HepG2 (cell line): ENCODE measurements around the gene PPP1R9B. TPM values are rescaled to one million over a fixed set of nuclear protein-coding genes. Genes with fewer than 3 reads are reported as not detected.

Experiments
- ATAC-seq: fragments of 200-7000 bp; cut with Tn5 transposase; 3 replicates; pipeline ENCODE4 v1.9.1; 2020; ENCODE audit warnings: mild to moderate bottlenecking, moderate library complexity
- BruUV-seq: library from RNA; stranded (reverse); fragments of 400-500 nt; replicated peaks from 2 replicates; lab custom pipeline; 2021; lab: Mats Ljungman, UMichigan
- CTCF ChIA-PET: fragments of 300-600 bp; formaldehyde crosslinking; extraction: SDS; loops from one replicate; lab custom pipeline; 2021; ENCODE audit warnings: low total read pairs, inconsistent platforms, low intra/inter-chr PET ratio; lab: Yijun Ruan, JAX
- POLR2A ChIA-PET: fragments of 350-600 bp; sonication (Branson Sonifier 250); formaldehyde crosslinking; loops from one replicate; lab custom pipeline; 2020; ENCODE audit warnings: antibody characterized with exemption, inconsistent platforms; lab: Yijun Ruan, JAX
- DNase-seq: peaks from one replicate; pipeline ENCODE4 v3.0.0-alpha.2; 2015; ENCODE audit warnings: low spot score
- FAIRE-seq: peaks from 3 replicates; lab custom pipeline; 2011; peaks lifted over from hg19 to GRCh38; lab: Jason Lieb, UNC
- H2AFZ ChIP-seq: one replicate; pipeline ENCODE4 v1.6.1; 2011; ENCODE audit warnings: low read length, inconsistent platforms
- H3K27ac ChIP-seq: fragments of 300-600 bp; 3 replicates; pipeline ENCODE4 v1.8.0; 2011; ENCODE audit warnings: mixed run types, mild to moderate bottlenecking, mixed read lengths, low read length, inconsistent platforms; ENCODE audit not compliant: insufficient read depth; ENCODE audit errors: extremely low read length
- H3K27me3 ChIP-seq, 2 experiments: fragments of 200-600 bp in 1 of 2; 2 replicates in 1 of 2; 3 replicates in 1 of 2; pipeline versions ENCODE4 v1.6.0 to v1.8.0; 2011; ENCODE audit warnings: low read length in 2 of 2, mild to moderate bottlenecking in 2 of 2, moderate library complexity in 2 of 2, inconsistent platforms in 1 of 2; ENCODE audit not compliant: insufficient read depth in 2 of 2, control insufficient read depth in 1 of 2
- H3K36me3 ChIP-seq, 2 experiments: fragments of 200-600 bp in 1 of 2; replicated peaks in 1 of 2; 2 replicates in 1 of 2; 3 replicates in 1 of 2; pipeline versions ENCODE4 v1.5.1 to v1.8.0; 2011; ENCODE audit warnings: low read length in 2 of 2, inconsistent platforms in 1 of 2; ENCODE audit not compliant: insufficient read depth in 2 of 2, control insufficient read depth in 1 of 2
- H3K4me1 ChIP-seq: 2 replicates; pipeline ENCODE4 v1.5.1; 2012; ENCODE audit warnings: low read length, inconsistent platforms; ENCODE audit not compliant: insufficient read depth
- H3K4me2 ChIP-seq: 2 replicates; pipeline ENCODE4 v1.6.0; 2011; ENCODE audit warnings: low read depth, low read length, inconsistent platforms
- H3K4me3 ChIP-seq, 3 experiments: fragments of 200-600 bp in 1 of 3; sonication (generic), shearing (Covaris generic) in 1 of 3; replicated peaks in 1 of 3; 2 replicates each; pipeline ENCODE4 v1.5.1; 2011 to 2016; ENCODE audit warnings: low read length in 3 of 3, inconsistent platforms in 2 of 3, low read depth in 2 of 3, mild to moderate bottlenecking in 2 of 3, control low read depth in 1 of 3, mixed read lengths in 1 of 3; ENCODE audit not compliant: insufficient read depth in 1 of 3
- H3K79me2 ChIP-seq: one replicate; pipeline ENCODE4 v1.6.1; 2011; ENCODE audit warnings: low read length, inconsistent platforms; ENCODE audit not compliant: insufficient read depth
- H3K9ac ChIP-seq: 2 replicates; pipeline ENCODE4 v1.6.0; 2011; ENCODE audit warnings: mild to moderate bottlenecking, low read depth, low read length, inconsistent platforms; ENCODE audit not compliant: insufficient read depth
- H3K9me3 ChIP-seq: 2 replicates; pipeline ENCODE4 v1.5.1; 2012; ENCODE audit warnings: mild to moderate bottlenecking, low read length
- H4K20me1 ChIP-seq: 2 replicates; pipeline ENCODE4 v1.6.0; 2011; ENCODE audit warnings: inconsistent platforms, mild to moderate bottlenecking, low read length, moderate library complexity; ENCODE audit not compliant: insufficient read depth
- CENPBD1 ChIP-seq: sonication (generic); formaldehyde crosslinking; IDR thresholded peaks from 2 replicates; pipeline ENCODE4 v1.8.0; 2022; ENCODE audit warnings: missing genetic modification reagents, low read depth, mild to moderate bottlenecking, borderline replicate concordance
- EP300 ChIP-seq, 3 experiments: sonication (generic) in 1 of 3; formaldehyde crosslinking in 1 of 3; IDR thresholded peaks; 2 replicates each; pipeline versions ENCODE4 v1.5.1 to v1.6.1; 2011 to 2020; ENCODE audit warnings: low read depth in 2 of 3, low read length in 2 of 3, borderline replicate concordance in 1 of 3, improper control_type of control experiment in 1 of 3, mild to moderate bottlenecking in 1 of 3, missing genetic modification reagents in 1 of 3, moderate library complexity in 1 of 3
- FOXA1 ChIP-seq, 2 experiments: fragments of 450-650 bp in 1 of 2; sonication (generic) in 1 of 2; formaldehyde crosslinking in 1 of 2; IDR thresholded peaks; 2 replicates each; pipeline versions ENCODE4 v1.4.0 to v1.6.1; 2016 to 2020; ENCODE audit warnings: missing genetic modification reagents in 1 of 2
- PHF8 ChIP-seq: sonication (generic); formaldehyde crosslinking; IDR thresholded peaks from 2 replicates; pipeline ENCODE4 v1.5.0; 2020; ENCODE audit warnings: missing genetic modification reagents
- RAD21 ChIP-seq: fragments of 450-650 bp; formaldehyde crosslinking; IDR thresholded peaks from 2 replicates; pipeline ENCODE4 v1.5.0; 2020; ENCODE audit warnings: mild to moderate bottlenecking
- SOX6 ChIP-seq, 2 experiments: fragments of 450-650 bp in 1 of 2; sonication (generic) in 1 of 2; formaldehyde crosslinking in 1 of 2; IDR thresholded peaks; 2 replicates each; pipeline versions ENCODE4 v1.4.0 to v1.6.1; 2017 to 2020; ENCODE audit warnings: antibody characterized with exemption in 1 of 2, mild to moderate bottlenecking in 1 of 2, missing genetic modification reagents in 1 of 2
- ZEB1 ChIP-seq: IDR thresholded peaks from 2 replicates; pipeline ENCODE4 v1.6.1; 2012; ENCODE audit warnings: mild to moderate bottlenecking, low read depth, inconsistent platforms; ENCODE audit not compliant: insufficient replicate concordance
- ZFP1 ChIP-seq: IDR thresholded peaks from 2 replicates; pipeline ENCODE4 v1.6.1; 2016
- ZSCAN21 ChIP-seq: sonication (generic); formaldehyde crosslinking; IDR thresholded peaks from 2 replicates; pipeline ENCODE4 v1.8.0; 2022; ENCODE audit warnings: mild to moderate bottlenecking, missing genetic modification reagents, moderate library complexity, borderline replicate concordance
- WGBS: methylation state at CpG from one replicate; pipeline ENCODE4 v1.1.6; 2017; ENCODE audit warnings: low lambda C conversion rate; 5-methylcytosine and 5-hydroxymethylcytosine counted together
- in situ Hi-C: cut with HindIII; loops from 2 replicates; pipeline ENCODE4 v1.10.0; 2017; ENCODE audit warnings: low pct_unique_long_range_greater_than_20kb; ENCODE audit not compliant: extremely low pct_ligation_motif_present
- intact Hi-C: fragments of 100-400 bp; cut with micrococcal nuclease; formaldehyde crosslinking; loops from one replicate; pipeline ENCODE4 v1.10.0; 2022; ENCODE audit not compliant: unreplicated experiment
- polyA plus RNA-seq, 8 experiments: library from polyadenylated mRNA; depleted of rRNA in 3 of 8; stranded (reverse) in 7 of 8; unstranded in 1 of 8; fragments of >200 nt; fragmentation: Illumina TruSeq in 4 of 8; extraction: Trizol in 4 of 8; gene quantifications; 2 replicates each; pipeline versions ENCODE4 v1.2.1 to v1.2.3, GENCODE V29; 2011 to 2016; ENCODE audit warnings: low read depth in 4 of 8, missing spikeins in 1 of 8, mixed read lengths in 1 of 8; ENCODE audit not compliant: insufficient read depth in 1 of 8
- total RNA-seq, 5 experiments: library from RNA; depleted of rRNA; stranded (reverse); fragments of >200 nt; fragmentation: Illumina TruSeq; extraction: Trizol; gene quantifications; 2 replicates each; pipeline ENCODE4 v1.2.3, GENCODE V29; 2016; ENCODE audit warnings: low read depth in 1 of 5
- TF ChIP-seq, protein P1 (sequence below): sonication (generic); formaldehyde crosslinking; IDR thresholded peaks from 2 replicates; pipeline ENCODE4 v1.4.0; 2020; ENCODE audit warnings: missing genetic modification reagents
- TF ChIP-seq, protein P2 (sequence below): sonication (generic); formaldehyde crosslinking; IDR thresholded peaks from 2 replicates; pipeline ENCODE4 v1.8.0; 2022; ENCODE audit warnings: mild to moderate bottlenecking, missing genetic modification reagents
- TF ChIP-seq, protein P3 (sequence below): sonication (generic); formaldehyde crosslinking; IDR thresholded peaks from 2 replicates; pipeline ENCODE4 v1.4.0; 2020; ENCODE audit warnings: mild to moderate bottlenecking, missing genetic modification reagents
- TF ChIP-seq, protein P4 (sequence below): sonication (generic); formaldehyde crosslinking; IDR thresholded peaks from 2 replicates; pipeline ENCODE4 v1.4.0; 2020; ENCODE audit warnings: missing genetic modification reagents, mild to moderate bottlenecking, borderline replicate concordance

The PPP1R9B gene
- total and polyA plus RNA-seq, 2 of the 13 experiments (the other 11 are each of a cell fraction or from before 2014, with no cell fraction given), result 9.4 to 15.8 TPM

- H3K9me3 ChIP-seq, result no peaks in the 10 kb centered on the region
- DNase-seq (peak; percentile 55), ATAC-seq (no peak), FAIRE-seq (no peak)
- 11% methylated on average over 3 of the region's 11 CpGs for WGBS
- H3K27ac ChIP-seq, result no peak overlapping the region
- H3K36me3 ChIP-seq, result no peaks in the 10 kb centered on the region
- peaks cover 62% of the 10 kb centered on the region for H3K4me1 ChIP-seq
- H3K4me2 ChIP-seq, result no peak overlapping the region
- ChIA-PET CTCF (no interaction called here), POLR2A (no interaction called here)
- H3K79me2 ChIP-seq, result no peaks in the 10 kb centered on the region
- no peaks in the 10 kb centered on the region for H4K20me1 ChIP-seq
- no peak overlapping the region for H2AFZ ChIP-seq
- BruUV-seq, result no TSS peak
- H3K9ac ChIP-seq, result no peak overlapping the region
- intact Hi-C loops, result no loop called here
- in situ Hi-C loops, result no loop called here
- H3K27me3 ChIP-seq, result peaks cover 3 to 25% of the 10 kb centered on the region in 2 experiments; a peak in 2 of 5 replicates
- no peak overlapping the region for H3K4me3 ChIP-seq
- TF ChIP-seq, protein P1, sequence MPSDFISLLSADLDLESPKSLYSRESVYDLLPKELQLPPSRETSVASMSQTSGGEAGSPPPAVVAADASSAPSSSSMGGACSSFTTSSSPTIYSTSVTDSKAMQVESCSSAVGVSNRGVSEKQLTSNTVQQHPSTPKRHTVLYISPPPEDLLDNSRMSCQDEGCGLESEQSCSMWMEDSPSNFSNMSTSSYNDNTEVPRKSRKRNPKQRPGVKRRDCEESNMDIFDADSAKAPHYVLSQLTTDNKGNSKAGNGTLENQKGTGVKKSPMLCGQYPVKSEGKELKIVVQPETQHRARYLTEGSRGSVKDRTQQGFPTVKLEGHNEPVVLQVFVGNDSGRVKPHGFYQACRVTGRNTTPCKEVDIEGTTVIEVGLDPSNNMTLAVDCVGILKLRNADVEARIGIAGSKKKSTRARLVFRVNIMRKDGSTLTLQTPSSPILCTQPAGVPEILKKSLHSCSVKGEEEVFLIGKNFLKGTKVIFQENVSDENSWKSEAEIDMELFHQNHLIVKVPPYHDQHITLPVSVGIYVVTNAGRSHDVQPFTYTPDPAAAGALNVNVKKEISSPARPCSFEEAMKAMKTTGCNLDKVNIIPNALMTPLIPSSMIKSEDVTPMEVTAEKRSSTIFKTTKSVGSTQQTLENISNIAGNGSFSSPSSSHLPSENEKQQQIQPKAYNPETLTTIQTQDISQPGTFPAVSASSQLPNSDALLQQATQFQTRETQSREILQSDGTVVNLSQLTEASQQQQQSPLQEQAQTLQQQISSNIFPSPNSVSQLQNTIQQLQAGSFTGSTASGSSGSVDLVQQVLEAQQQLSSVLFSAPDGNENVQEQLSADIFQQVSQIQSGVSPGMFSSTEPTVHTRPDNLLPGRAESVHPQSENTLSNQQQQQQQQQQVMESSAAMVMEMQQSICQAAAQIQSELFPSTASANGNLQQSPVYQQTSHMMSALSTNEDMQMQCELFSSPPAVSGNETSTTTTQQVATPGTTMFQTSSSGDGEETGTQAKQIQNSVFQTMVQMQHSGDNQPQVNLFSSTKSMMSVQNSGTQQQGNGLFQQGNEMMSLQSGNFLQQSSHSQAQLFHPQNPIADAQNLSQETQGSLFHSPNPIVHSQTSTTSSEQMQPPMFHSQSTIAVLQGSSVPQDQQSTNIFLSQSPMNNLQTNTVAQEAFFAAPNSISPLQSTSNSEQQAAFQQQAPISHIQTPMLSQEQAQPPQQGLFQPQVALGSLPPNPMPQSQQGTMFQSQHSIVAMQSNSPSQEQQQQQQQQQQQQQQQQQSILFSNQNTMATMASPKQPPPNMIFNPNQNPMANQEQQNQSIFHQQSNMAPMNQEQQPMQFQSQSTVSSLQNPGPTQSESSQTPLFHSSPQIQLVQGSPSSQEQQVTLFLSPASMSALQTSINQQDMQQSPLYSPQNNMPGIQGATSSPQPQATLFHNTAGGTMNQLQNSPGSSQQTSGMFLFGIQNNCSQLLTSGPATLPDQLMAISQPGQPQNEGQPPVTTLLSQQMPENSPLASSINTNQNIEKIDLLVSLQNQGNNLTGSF (CRISPR knock-in tag), result no peak
- TF ChIP-seq SOX6 (IDR thresholded peaks at IDR 0.05) (no peak), SOX6 (CRISPR knock-in tag; IDR thresholded peaks at IDR 0.05) (peak; percentile 47), RAD21 (CRISPR knock-in tag) (no peak), ZSCAN21 (CRISPR knock-in tag) (no peak), ZEB1 (peak; percentile 56), CENPBD1 (CRISPR knock-in tag) (no peak), EP300 (IDR thresholded peaks at IDR 0.05; ENCODE audit: low read depth in 2 of 2, low read length in 2 of 2) (no peak), EP300 (CRISPR knock-in tag; IDR thresholded peaks at IDR 0.05; ENCODE audit: borderline replicate concordance) (no peak), PHF8 (CRISPR knock-in tag) (no peak), ZFP1 (CRISPR knock-in tag) (no peak), FOXA1 (IDR thresholded peaks at IDR 0.05) (no peak), FOXA1 (CRISPR knock-in tag; IDR thresholded peaks at IDR 0.05) (0 out of 2 replicates have a peak, but pooled peaks have one; percentile 16)
- TF ChIP-seq, protein P2, sequence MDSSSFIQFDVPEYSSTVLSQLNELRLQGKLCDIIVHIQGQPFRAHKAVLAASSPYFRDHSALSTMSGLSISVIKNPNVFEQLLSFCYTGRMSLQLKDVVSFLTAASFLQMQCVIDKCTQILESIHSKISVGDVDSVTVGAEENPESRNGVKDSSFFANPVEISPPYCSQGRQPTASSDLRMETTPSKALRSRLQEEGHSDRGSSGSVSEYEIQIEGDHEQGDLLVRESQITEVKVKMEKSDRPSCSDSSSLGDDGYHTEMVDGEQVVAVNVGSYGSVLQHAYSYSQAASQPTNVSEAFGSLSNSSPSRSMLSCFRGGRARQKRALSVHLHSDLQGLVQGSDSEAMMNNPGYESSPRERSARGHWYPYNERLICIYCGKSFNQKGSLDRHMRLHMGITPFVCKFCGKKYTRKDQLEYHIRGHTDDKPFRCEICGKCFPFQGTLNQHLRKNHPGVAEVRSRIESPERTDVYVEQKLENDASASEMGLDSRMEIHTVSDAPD, result peak; percentile 98
- TF ChIP-seq, protein P3, sequence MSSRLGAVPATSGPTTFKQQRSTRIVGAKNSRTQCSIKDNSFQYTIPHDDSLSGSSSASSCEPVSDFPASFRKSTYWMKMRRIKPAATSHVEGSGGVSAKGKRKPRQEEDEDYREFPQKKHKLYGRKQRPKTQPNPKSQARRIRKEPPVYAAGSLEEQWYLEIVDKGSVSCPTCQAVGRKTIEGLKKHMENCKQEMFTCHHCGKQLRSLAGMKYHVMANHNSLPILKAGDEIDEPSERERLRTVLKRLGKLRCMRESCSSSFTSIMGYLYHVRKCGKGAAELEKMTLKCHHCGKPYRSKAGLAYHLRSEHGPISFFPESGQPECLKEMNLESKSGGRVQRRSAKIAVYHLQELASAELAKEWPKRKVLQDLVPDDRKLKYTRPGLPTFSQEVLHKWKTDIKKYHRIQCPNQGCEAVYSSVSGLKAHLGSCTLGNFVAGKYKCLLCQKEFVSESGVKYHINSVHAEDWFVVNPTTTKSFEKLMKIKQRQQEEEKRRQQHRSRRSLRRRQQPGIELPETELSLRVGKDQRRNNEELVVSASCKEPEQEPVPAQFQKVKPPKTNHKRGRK (CRISPR knock-in tag), result no peak
- TF ChIP-seq, protein P4, sequence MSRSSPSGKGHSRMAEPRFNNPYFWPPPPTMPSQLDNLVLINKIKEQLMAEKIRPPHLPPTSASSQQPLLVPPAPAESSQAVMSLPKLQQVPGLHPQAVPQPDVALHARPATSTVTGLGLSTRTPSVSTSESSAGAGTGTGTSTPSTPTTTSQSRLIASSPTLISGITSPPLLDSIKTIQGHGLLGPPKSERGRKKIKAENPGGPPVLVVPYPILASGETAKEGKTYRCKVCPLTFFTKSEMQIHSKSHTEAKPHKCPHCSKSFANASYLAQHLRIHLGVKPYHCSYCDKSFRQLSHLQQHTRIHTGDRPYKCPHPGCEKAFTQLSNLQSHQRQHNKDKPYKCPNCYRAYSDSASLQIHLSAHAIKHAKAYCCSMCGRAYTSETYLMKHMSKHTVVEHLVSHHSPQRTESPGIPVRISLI (CRISPR knock-in tag), result no peak
Observed at GRCh38 chr17:50172130-50172529, 21.7 kb upstream of the PPP1R9B start.
